H1 (cell line): ENCODE results near the gene GRM4. TPM values are rescaled to one million over a fixed set of nuclear protein-coding genes. Genes with fewer than 3 reads are reported as not detected.

ENCODE experiments used
- CTCF ChIA-PET: fragments of 300-600 bp; sonication (Branson Sonifier 250); formaldehyde crosslinking; loops from one replicate; lab custom pipeline; 2021; ENCODE audit not compliant: partially characterized antibody; lab: Charles Lee
- POLR2A ChIA-PET: fragments of 300-600 bp; sonication (Branson Sonifier 250); formaldehyde crosslinking; loops from one replicate; lab custom pipeline; 2021; ENCODE audit warnings: inconsistent platforms; ENCODE audit not compliant: partially characterized antibody; lab: Charles Lee
- DNase-seq, 2 experiments: peaks; one replicate each; pipeline versions ENCODE4 v3.0.0 to v3.0.0-alpha.2; 2010 to 2022; ENCODE audit warnings: low spot score in 2 of 2, low read depth in 1 of 2, mixed read lengths in 1 of 2
- FAIRE-seq: peaks from 2 replicates; lab custom pipeline; 2011; peaks lifted over from hg19 to GRCh38; lab: Jason Lieb, UNC
- H2AFZ ChIP-seq: 2 replicates; pipeline ENCODE4 v1.8.1; 2012; ENCODE audit warnings: low read length, inconsistent platforms
- H2AK5ac ChIP-seq: 2 replicates; pipeline ENCODE4 v1.6.1; 2013; ENCODE audit warnings: low read depth, low read length
- H2BK120ac ChIP-seq: replicated peaks from 2 replicates; pipeline ENCODE3; 2013; ENCODE audit warnings: low read depth, low read length, inconsistent platforms
- H2BK12ac ChIP-seq: 2 replicates; pipeline ENCODE4 v1.6.1; 2013; ENCODE audit warnings: low read depth, low read length
- H2BK15ac ChIP-seq: 2 replicates; pipeline ENCODE4 v1.6.1; 2013; ENCODE audit warnings: low read length
- H2BK20ac ChIP-seq: 2 replicates; pipeline ENCODE4 v1.6.1; 2013; ENCODE audit warnings: low read length
- H2BK5ac ChIP-seq: 2 replicates; pipeline ENCODE4 v1.6.1; 2013; ENCODE audit warnings: low read depth, low read length
- H3K14ac ChIP-seq: 2 replicates; pipeline ENCODE4 v1.6.1; 2013; ENCODE audit warnings: inconsistent platforms; ENCODE audit not compliant: insufficient read length
- H3K18ac ChIP-seq: 2 replicates; pipeline ENCODE4 v1.6.1; 2013; ENCODE audit warnings: low read length; ENCODE audit errors: extremely low read depth
- H3K23ac ChIP-seq: 2 replicates; pipeline ENCODE4 v1.6.1; 2013; ENCODE audit warnings: inconsistent platforms; ENCODE audit not compliant: insufficient read length
- H3K23me2 ChIP-seq: 2 replicates; pipeline ENCODE4 v1.6.1; 2013; ENCODE audit warnings: low read depth, low read length
- H3K27ac ChIP-seq: 2 replicates; pipeline ENCODE4 v1.6.1; 2011; ENCODE audit warnings: low read depth, low read length, inconsistent platforms
- H3K27me3 ChIP-seq, 4 experiments: replicated peaks in 1 of 4; 1 replicate in 1 of 4; 2 replicates in 3 of 4; pipeline versions ENCODE4 v1.6.1 to v1.8.1; 2011 to 2013; ENCODE audit warnings: low read length in 3 of 4, mild to moderate bottlenecking in 3 of 4, inconsistent platforms in 2 of 4, mixed read lengths in 2 of 4, moderate library complexity in 1 of 4; ENCODE audit not compliant: control insufficient read depth in 3 of 4, insufficient read depth in 3 of 4; ENCODE audit errors: extremely low read depth in 1 of 4
- H3K36me3 ChIP-seq, 4 experiments: 2 replicates each; pipeline versions ENCODE4 v1.6.1 to v1.8.1; 2011 to 2013; ENCODE audit warnings: mild to moderate bottlenecking in 4 of 4, low read length in 3 of 4, moderate library complexity in 2 of 4, control low read depth in 1 of 4, inconsistent platforms in 1 of 4; ENCODE audit not compliant: insufficient read depth in 4 of 4, control insufficient read depth in 2 of 4
- H3K4ac ChIP-seq: replicated peaks from 2 replicates; pipeline ENCODE3; 2013; ENCODE audit warnings: low read length, low read depth, mixed read lengths, inconsistent platforms; ENCODE audit not compliant: insufficient read length
- H3K4me1 ChIP-seq, 4 experiments: replicated peaks in 1 of 4; 1 replicate in 1 of 4; 2 replicates in 3 of 4; pipeline versions ENCODE4 v1.6.1 to v1.8.1; 2011 to 2013; ENCODE audit warnings: low read length in 3 of 4, inconsistent platforms in 2 of 4, mixed read lengths in 1 of 4; ENCODE audit not compliant: insufficient read depth in 4 of 4, control insufficient read depth in 3 of 4
- H3K4me2 ChIP-seq, 2 experiments: 2 replicates each; pipeline versions ENCODE4 v1.6.1 to v1.8.1; 2011 to 2013; ENCODE audit warnings: low read depth in 2 of 2, low read length in 2 of 2, control low read depth in 1 of 2, inconsistent platforms in 1 of 2, mild to moderate bottlenecking in 1 of 2; ENCODE audit not compliant: insufficient read depth in 1 of 2
- H3K4me3 ChIP-seq, 4 experiments: fragments of 200-600, 300-600 bp in 1 of 4; sonication (generic), shearing (Covaris generic), sonication (Bioruptor Twin) in 1 of 4; 2 replicates each; pipeline versions ENCODE4 v1.5.1 to v1.8.1; 2011 to 2016; ENCODE audit warnings: low read length in 4 of 4, low read depth in 3 of 4, control low read depth in 2 of 4, inconsistent platforms in 2 of 4, mild to moderate bottlenecking in 2 of 4, mixed read lengths in 1 of 4, moderate library complexity in 1 of 4; ENCODE audit not compliant: insufficient read depth in 2 of 4; ENCODE audit errors: extremely low read depth in 1 of 4
- H3K56ac ChIP-seq: replicated peaks from 2 replicates; pipeline ENCODE3; 2013; ENCODE audit warnings: low read depth, mild to moderate bottlenecking, mixed read lengths, low read length, inconsistent platforms; ENCODE audit not compliant: insufficient read length
- H3K79me1 ChIP-seq: 2 replicates; pipeline ENCODE4 v1.6.1; 2013; ENCODE audit warnings: low read depth, low read length, control low read depth
- H3K79me2 ChIP-seq, 2 experiments: 2 replicates each; pipeline versions ENCODE4 v1.6.1 to v1.8.1; 2012 to 2013; ENCODE audit warnings: low read length in 2 of 2, mild to moderate bottlenecking in 2 of 2, inconsistent platforms in 1 of 2; ENCODE audit not compliant: insufficient read depth in 2 of 2, control insufficient read depth in 1 of 2
- H3K9ac ChIP-seq, 4 experiments: replicated peaks in 1 of 4; 1 replicate in 1 of 4; 2 replicates in 3 of 4; pipeline versions ENCODE4 v1.6.1 to v1.8.1; 2011 to 2013; ENCODE audit warnings: low read depth in 3 of 4, low read length in 3 of 4, control low read depth in 2 of 4, mild to moderate bottlenecking in 2 of 4, moderate library complexity in 2 of 4, inconsistent platforms in 1 of 4; ENCODE audit errors: extremely low read depth in 1 of 4
- H3K9me3 ChIP-seq, 2 experiments: 2 replicates each; pipeline versions ENCODE4 v1.6.1 to v1.8.1; 2012 to 2013; ENCODE audit warnings: mild to moderate bottlenecking in 2 of 2, moderate library complexity in 2 of 2, control low read depth in 1 of 2, inconsistent platforms in 1 of 2, low read depth in 1 of 2, low read length in 1 of 2, mixed read lengths in 1 of 2; ENCODE audit not compliant: insufficient read depth in 2 of 2
- H4K20me1 ChIP-seq, 2 experiments: replicated peaks in 1 of 2; 2 replicates each; pipeline versions ENCODE3 to v1.8.1; 2011 to 2013; ENCODE audit warnings: inconsistent platforms in 2 of 2, low read length in 2 of 2, mild to moderate bottlenecking in 1 of 2; ENCODE audit not compliant: insufficient read depth in 2 of 2, control insufficient read depth in 1 of 2
- H4K5ac ChIP-seq: 2 replicates; pipeline ENCODE4 v1.6.1; 2013; ENCODE audit warnings: low read length, low read depth, mixed read lengths, inconsistent platforms; ENCODE audit not compliant: insufficient read length
- H4K8ac ChIP-seq: 2 replicates; pipeline ENCODE4 v1.8.0; 2013; ENCODE audit warnings: mild to moderate bottlenecking, moderate library complexity, low read length, inconsistent platforms; ENCODE audit not compliant: insufficient read depth; ENCODE audit errors: extremely low read depth
- H4K91ac ChIP-seq: replicated peaks from 2 replicates; pipeline ENCODE3; 2013; ENCODE audit warnings: low read length, mixed read lengths, inconsistent platforms; ENCODE audit not compliant: insufficient read length
- BRCA1 ChIP-seq: IDR thresholded peaks from 2 replicates; pipeline ENCODE4 v1.6.1; 2012; ENCODE audit warnings: low read depth, low read length, improper control_type of control experiment
- CBX5 ChIP-seq: fragments of 300-800, 300-1000 bp; sonication (generic); IDR thresholded peaks from 2 replicates; pipeline ENCODE4 v1.7.1; 2016; ENCODE audit warnings: antibody characterized with exemption, low read length, low read depth
- POLR2A ChIP-seq, 2 experiments: IDR thresholded peaks; 1 replicate in 1 of 2; 2 replicates in 1 of 2; pipeline ENCODE4 v1.6.1; 2011; ENCODE audit warnings: low read depth in 2 of 2, low read length in 2 of 2, mild to moderate bottlenecking in 2 of 2; ENCODE audit errors: control extremely low read depth in 1 of 2
- RBBP5 ChIP-seq: IDR thresholded peaks from 2 replicates; pipeline ENCODE4 v1.7.1; 2012; ENCODE audit warnings: low read depth, mild to moderate bottlenecking, inconsistent platforms, low read length, moderate library complexity, borderline replicate concordance
- SAP30 ChIP-seq: fragments of 300-600 bp; sonication (generic); IDR thresholded peaks from 2 replicates; pipeline ENCODE4 v1.7.1; 2012; ENCODE audit warnings: low read length, moderate library complexity, mild to moderate bottlenecking, inconsistent platforms; ENCODE audit not compliant: insufficient read depth, insufficient replicate concordance
- TCF12 ChIP-seq: IDR thresholded peaks from 2 replicates; pipeline ENCODE4 v1.6.1; 2011; ENCODE audit warnings: low read depth, mild to moderate bottlenecking, low read length
- WGBS, 2 experiments: shearing (Covaris generic) in 1 of 2; methylation state at CpG; one replicate each; pipeline versions ENCODE4 v1.1.6 to v1.1.7; 2013 to 2015; ENCODE audit warnings: low lambda C conversion rate in 2 of 2, mixed read lengths in 2 of 2, inconsistent platforms in 1 of 2, low coverage in 1 of 2, missing lambda C conversion rate in 1 of 2; ENCODE audit not compliant: insufficient replicate concordance in 2 of 2, insufficient coverage in 1 of 2, insufficient read length in 1 of 2; ENCODE audit errors: extremely low coverage in 1 of 2, missing lambda C conversion rate in 1 of 2; 5-methylcytosine and 5-hydroxymethylcytosine counted together
- polyA plus RNA-seq, 7 experiments: library from polyadenylated mRNA; depleted of rRNA in 3 of 7; stranded (reverse) in 5 of 7; unstranded in 2 of 7; fragments of >200 nt in 5 of 7; fragments of 200-250 nt in 2 of 7; gene quantifications; 1 replicate in 5 of 7; 2 replicates in 1 of 7; 4 replicates in 1 of 7; pipeline versions ENCODE4 v1.2.1 to v1.2.3, GENCODE V29; 2011 to 2013; ENCODE audit warnings: missing spikeins in 2 of 7, mixed read lengths in 2 of 7
- total RNA-seq: library from RNA; stranded (reverse); fragmentation: NEBNext Ultra II Directional; extraction: Animal tissue kit (Norgen Biotek cat#: 25700); gene quantifications from 2 replicates; pipeline ENCODE4 v1.2.1, GENCODE V29; 2021

The GRM4 gene
- total and polyA plus RNA-seq, 2 of the 8 experiments (the other 6 are each of a cell fraction or from before 2014, with no cell fraction given), result 19.6 to 21.5 TPM

DNA sequence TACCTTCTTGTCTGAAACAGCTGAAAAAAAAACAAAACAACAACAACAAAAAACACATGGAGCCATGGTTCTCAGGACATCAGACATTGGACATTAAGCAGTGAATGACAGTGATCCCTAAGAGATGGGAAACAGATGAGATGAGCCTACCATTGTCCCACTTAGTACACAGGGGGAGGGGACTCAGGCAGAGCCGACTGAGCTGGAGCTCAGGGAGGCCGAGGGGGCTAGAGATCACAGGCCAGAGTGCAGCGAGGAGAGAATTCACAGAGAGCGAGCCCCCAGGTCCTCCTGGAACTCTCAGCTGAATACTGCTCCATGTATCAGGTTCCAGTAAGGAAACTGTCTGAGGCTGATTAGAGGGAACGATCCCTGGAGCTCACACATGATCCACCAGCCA is 134.6 kb downstream of the GRM4 start:
- no peak overlapping the region for H2BK15ac ChIP-seq
- H2BK20ac ChIP-seq, result no peak overlapping the region
- ChIA-PET CTCF (interaction anchor here (1.2 to 5.7 kb wide), 7 partner anchors 9 to 52 kb away, joined by 3 to 31 read pairs (median 5); no protein-coding TSS in a partner anchor), POLR2A (no interaction called here)
- no peak overlapping the region for H2AFZ ChIP-seq
- H3K9ac ChIP-seq, result no peak overlapping the region
- no peak overlapping the region for H3K4me2 ChIP-seq
- DNase-seq (no peak), FAIRE-seq (no peak)
- peaks cover 2 to 4% of the 10 kb centered on the region in 2 experiments for H4K20me1 ChIP-seq
- H3K79me2 ChIP-seq, result no peaks in the 10 kb centered on the region
- H2BK12ac ChIP-seq, result no peak overlapping the region
- no peak overlapping the region for H3K56ac ChIP-seq
- H3K27me3 ChIP-seq, result peaks cover 29 to 77% (median 71%) of the 10 kb centered on the region in 4 experiments
- H3K23me2 ChIP-seq, result no peaks in the 10 kb centered on the region
- no peak overlapping the region for H4K8ac ChIP-seq
- no peaks in the 10 kb centered on the region for H3K79me1 ChIP-seq
- no peak overlapping the region for H4K91ac ChIP-seq
- H3K4ac ChIP-seq, result no peak overlapping the region
- WGBS, 2 experiments, result 83% methylated on average over 5 of the region's 5 CpGs; no CpG with 5 or more reads in 1 of the 2 experiments
- H3K27ac ChIP-seq, result no peak overlapping the region
- H3K14ac ChIP-seq, result no peak overlapping the region
- H3K9me3 ChIP-seq, result peaks cover 4 to 9% of the 10 kb centered on the region in 2 experiments; a peak in 3 of 4 replicates
- H3K23ac ChIP-seq, result no peak overlapping the region
- peaks cover 0 to 4% (median 2%) of the 10 kb centered on the region in 4 experiments; a peak in 5 of 7 replicates for H3K4me1 ChIP-seq
- H3K4me3 ChIP-seq, result no peak overlapping the region
- no peak overlapping the region for H2BK5ac ChIP-seq
- 0 out of 8 replicates have a peak, but pooled peaks cover 0 to 4% (median 0%) of the 10 kb centered on the region in 4 experiments for H3K36me3 ChIP-seq
- H3K18ac ChIP-seq, result no peak overlapping the region
- no peak overlapping the region for H2AK5ac ChIP-seq
- H4K5ac ChIP-seq, result no peak overlapping the region
- no peak overlapping the region for H2BK120ac ChIP-seq
- TF ChIP-seq SAP30 (no peak), POLR2A (IDR thresholded peaks at IDR 0.05; ENCODE audit: control extremely low read depth in 1 of 2, low read depth in 2 of 2, low read length in 2 of 2) (no peak), BRCA1 (no peak), TCF12 (no peak), RBBP5 (no peak), CBX5 (no peak)
